A549 (cell line): ENCODE data around the gene ULK2. TPM values are rescaled to one million over a fixed set of nuclear protein-coding genes. Genes with fewer than 3 reads are reported as not detected.

Experiments
- ATAC-seq, 2 experiments: fragments of 200-7000 bp in 1 of 2; fragments of >200 bp in 1 of 2; cut with Nextera tagmentation in 1 of 2; cut with Tn5 transposase in 1 of 2; 3 replicates each; pipeline versions ENCODE4 v1.8.0 to v1.9.1; 2018 to 2020; ENCODE audit warnings: mild to moderate bottlenecking in 1 of 2, moderate library complexity in 1 of 2
- CTCF ChIA-PET: fragments of 300-600 bp; sonication (Branson Sonifier 250); formaldehyde crosslinking; extraction: SDS; loops from one replicate; lab custom pipeline; 2021; ENCODE audit warnings: antibody characterized with exemption, inconsistent platforms; lab: Yijun Ruan, JAX
- POLR2A ChIA-PET: fragments of 350-600 bp; formaldehyde crosslinking; extraction: SDS; loops from one replicate; lab custom pipeline; 2021; ENCODE audit warnings: antibody characterized with exemption, inconsistent platforms; lab: Yijun Ruan, JAX
- DNase-seq, 2 experiments: peaks; one replicate each; pipeline versions ENCODE4 v3.0.0 to v3.0.0-alpha.2; 2011 to 2016; ENCODE audit warnings: low read depth in 1 of 2, low spot score in 1 of 2
- FAIRE-seq: peaks from 2 replicates; lab custom pipeline; 2011; peaks lifted over from hg19 to GRCh38; lab: Jason Lieb, UNC
- H3K27ac ChIP-seq, 2 experiments: fragments of >200 bp; sonication (Bioruptor Twin); formaldehyde crosslinking; 3 replicates each; pipeline ENCODE4 v1.5.1; 2016 to 2017
- H3K4me1 ChIP-seq: fragments of >200 bp; sonication (Bioruptor Twin); formaldehyde crosslinking; 3 replicates; pipeline ENCODE4 v1.6.1; 2016
- H3K4me2 ChIP-seq: fragments of >200 bp; sonication (Bioruptor Twin); formaldehyde crosslinking; 3 replicates; pipeline ENCODE4 v1.6.1; 2016
- H3K4me3 ChIP-seq: fragments of >200 bp; sonication (Bioruptor Twin); formaldehyde crosslinking; 3 replicates; pipeline ENCODE4 v1.5.1; 2016
- H3K9me3 ChIP-seq: fragments of >200 bp; sonication (Bioruptor Twin); formaldehyde crosslinking; 3 replicates; pipeline ENCODE4 v1.6.1; 2016
- CHD2 ChIP-seq: fragments of 150-350 bp; IDR thresholded peaks from 2 replicates; pipeline ENCODE4 v1.6.1; 2014; ENCODE audit warnings: low read length; ENCODE audit not compliant: partially characterized antibody
- CHD4 ChIP-seq: fragments of 200-600 bp; sonication (generic); IDR thresholded peaks from 2 replicates; pipeline ENCODE4 v1.6.1; 2016; ENCODE audit warnings: antibody characterized with exemption, mild to moderate bottlenecking, borderline replicate concordance
- EHF ChIP-seq: fragments of 250-450 bp; sonication (Bioruptor Pico); IDR thresholded peaks from 2 replicates; pipeline ENCODE4 v1.5.0; 2020; ENCODE audit warnings: mild to moderate bottlenecking
- FOSB ChIP-seq: fragments of 250-450 bp; sonication (Bioruptor Pico); IDR thresholded peaks from 2 replicates; pipeline ENCODE4 v1.5.0; 2020; ENCODE audit warnings: mild to moderate bottlenecking, moderate library complexity
- FOSL2 ChIP-seq, 2 experiments: fragments of 450-650 bp in 1 of 2; fragments of >200 bp in 1 of 2; sonication (Bioruptor Twin) in 1 of 2; formaldehyde crosslinking; IDR thresholded peaks; 2 replicates each; pipeline versions ENCODE4 v1.5.0 to v1.6.1; 2016 to 2020; ENCODE audit warnings: mild to moderate bottlenecking in 1 of 2, moderate library complexity in 1 of 2
- FOXS1 ChIP-seq: fragments of 250-450 bp; sonication (Bioruptor Pico); IDR thresholded peaks from 2 replicates; pipeline ENCODE4 v1.5.0; 2020; ENCODE audit warnings: mild to moderate bottlenecking, moderate library complexity
- GATA3 ChIP-seq: IDR thresholded peaks from 2 replicates; pipeline ENCODE4 v1.6.1; 2012; ENCODE audit warnings: borderline replicate concordance
- HOXB13 ChIP-seq: fragments of 250-450 bp; sonication (Bioruptor Pico); IDR thresholded peaks from 2 replicates; pipeline ENCODE4 v1.5.0; 2020; ENCODE audit warnings: low read depth, mild to moderate bottlenecking, moderate library complexity
- JUN ChIP-seq, 2 experiments: fragments of >200 bp; sonication (Bioruptor Twin); formaldehyde crosslinking; IDR thresholded peaks; 2 replicates in 1 of 2; 3 replicates in 1 of 2; pipeline ENCODE4 v1.6.1; 2016 to 2017
- MAZ ChIP-seq: fragments of 150-350 bp; IDR thresholded peaks from 2 replicates; pipeline ENCODE4 v1.6.1; 2014; ENCODE audit warnings: antibody characterized with exemption, low read depth, low read length, borderline replicate concordance
- NFE2L2 ChIP-seq: fragments of 150-350 bp; conservative IDR thresholded peaks from 2 replicates; pipeline ENCODE4 v1.6.1; 2014; ENCODE audit warnings: low read length
- NR3C1 ChIP-seq: fragments of >200 bp; sonication (Bioruptor Twin); formaldehyde crosslinking; IDR thresholded peaks from 3 replicates; pipeline ENCODE4 v1.6.1; 2017
- POLR2A ChIP-seq: IDR thresholded peaks from 2 replicates; pipeline ENCODE4 v1.6.1; 2012; ENCODE audit warnings: mild to moderate bottlenecking, low read length
- RFX5 ChIP-seq: fragments of 450-650 bp; IDR thresholded peaks from 2 replicates; pipeline ENCODE4 v1.7.1; 2014; ENCODE audit warnings: antibody characterized with exemption, mild to moderate bottlenecking, moderate library complexity
- RNF2 ChIP-seq: fragments of 200-600 bp; sonication (generic); IDR thresholded peaks from 2 replicates; pipeline ENCODE4 v1.6.1; 2016; ENCODE audit warnings: low read depth, mild to moderate bottlenecking, antibody characterized with exemption, moderate library complexity, borderline replicate concordance
- SMC3 ChIP-seq: fragments of >200 bp; sonication (Bioruptor Twin); formaldehyde crosslinking; IDR thresholded peaks from 3 replicates; pipeline ENCODE4 v1.6.1; 2018; ENCODE audit warnings: inconsistent platforms
- SREBF2 ChIP-seq: fragments of 450-650 bp; IDR thresholded peaks from 2 replicates; pipeline ENCODE4 v1.6.1; 2014; ENCODE audit warnings: mild to moderate bottlenecking, moderate library complexity
- TFCP2L1 ChIP-seq: fragments of 250-450 bp; sonication (Bioruptor Pico); IDR thresholded peaks from 2 replicates; pipeline ENCODE4 v1.5.0; 2021; ENCODE audit warnings: mild to moderate bottlenecking
- TP53 ChIP-seq: fragments of 250-450 bp; sonication (Bioruptor Pico); IDR thresholded peaks from 2 replicates; pipeline ENCODE4 v1.5.0; 2021; ENCODE audit warnings: mild to moderate bottlenecking, moderate library complexity
- ZC3H11A ChIP-seq: fragments of 450-650 bp; IDR thresholded peaks from 2 replicates; pipeline ENCODE4 v1.6.1; 2014; ENCODE audit warnings: antibody characterized with exemption, mild to moderate bottlenecking
- ZFP36 ChIP-seq: fragments of 450-650 bp; IDR thresholded peaks from 2 replicates; pipeline ENCODE4 v1.6.1; 2014; ENCODE audit warnings: borderline replicate concordance; ENCODE audit not compliant: partially characterized antibody
- ZNF302 ChIP-seq: fragments of 250-450 bp; sonication (Bioruptor Pico); IDR thresholded peaks from 2 replicates; pipeline ENCODE4 v1.9.0; 2021; ENCODE audit warnings: inconsistent platforms, mild to moderate bottlenecking, moderate library complexity
- ZSCAN20 ChIP-seq: fragments of 250-450 bp; sonication (Bioruptor Pico); IDR thresholded peaks from 2 replicates; pipeline ENCODE4 v1.8.0; 2022; ENCODE audit warnings: mild to moderate bottlenecking, moderate library complexity
- WGBS: methylation state at CpG from one replicate; pipeline ENCODE4 v1.1.6; 2017; ENCODE audit errors: missing lambda C conversion rate; 5-methylcytosine and 5-hydroxymethylcytosine counted together
- polyA plus RNA-seq, 4 experiments: library from polyadenylated mRNA; depleted of rRNA in 3 of 4; stranded (reverse); fragments of >200 nt; fragmentation: RNase III in 1 of 4; extraction: RNeasy Plus Mini Kit Qiagen cat#74134 plus additional on column Dnase treatment in 1 of 4; gene quantifications; 2 replicates in 3 of 4; 3 replicates in 1 of 4; pipeline ENCODE4 v1.2.3, GENCODE V29; 2011 to 2017
- TF ChIP-seq, protein P1 (sequence below): fragments of >200 bp; sonication (Bioruptor Twin); formaldehyde crosslinking; IDR thresholded peaks from 3 replicates; pipeline ENCODE4 v1.6.1; 2016
- TF ChIP-seq, protein P2 (sequence below): IDR thresholded peaks from 2 replicates; pipeline ENCODE4 v1.6.1; 2012; ENCODE audit warnings: low read depth, borderline replicate concordance
- TF ChIP-seq, protein P3 (sequence below): fragments of 250-450 bp; sonication (Bioruptor Pico); IDR thresholded peaks from 2 replicates; pipeline ENCODE4 v1.5.0; 2020; ENCODE audit warnings: low read depth, mild to moderate bottlenecking, moderate library complexity
- TF ChIP-seq, protein P4 (sequence below): IDR thresholded peaks from 2 replicates; pipeline ENCODE4 v1.6.1; 2012
- TF ChIP-seq, protein P5 (sequence below): fragments of >200 bp; sonication (Bioruptor Twin); formaldehyde crosslinking; IDR thresholded peaks from 2 replicates; pipeline ENCODE4 v1.6.1; 2016
- TF ChIP-seq, protein P6 (sequence below): fragments of 200-600 bp; sonication (generic); IDR thresholded peaks from 2 replicates; pipeline ENCODE4 v1.6.1; 2016; ENCODE audit warnings: antibody characterized with exemption, mild to moderate bottlenecking, moderate library complexity

ULK2 gene
- polyA plus RNA-seq, 2 of the 4 experiments (the other 2 are of a cell fraction) = 14.4 to 40.9 TPM

DNA sequence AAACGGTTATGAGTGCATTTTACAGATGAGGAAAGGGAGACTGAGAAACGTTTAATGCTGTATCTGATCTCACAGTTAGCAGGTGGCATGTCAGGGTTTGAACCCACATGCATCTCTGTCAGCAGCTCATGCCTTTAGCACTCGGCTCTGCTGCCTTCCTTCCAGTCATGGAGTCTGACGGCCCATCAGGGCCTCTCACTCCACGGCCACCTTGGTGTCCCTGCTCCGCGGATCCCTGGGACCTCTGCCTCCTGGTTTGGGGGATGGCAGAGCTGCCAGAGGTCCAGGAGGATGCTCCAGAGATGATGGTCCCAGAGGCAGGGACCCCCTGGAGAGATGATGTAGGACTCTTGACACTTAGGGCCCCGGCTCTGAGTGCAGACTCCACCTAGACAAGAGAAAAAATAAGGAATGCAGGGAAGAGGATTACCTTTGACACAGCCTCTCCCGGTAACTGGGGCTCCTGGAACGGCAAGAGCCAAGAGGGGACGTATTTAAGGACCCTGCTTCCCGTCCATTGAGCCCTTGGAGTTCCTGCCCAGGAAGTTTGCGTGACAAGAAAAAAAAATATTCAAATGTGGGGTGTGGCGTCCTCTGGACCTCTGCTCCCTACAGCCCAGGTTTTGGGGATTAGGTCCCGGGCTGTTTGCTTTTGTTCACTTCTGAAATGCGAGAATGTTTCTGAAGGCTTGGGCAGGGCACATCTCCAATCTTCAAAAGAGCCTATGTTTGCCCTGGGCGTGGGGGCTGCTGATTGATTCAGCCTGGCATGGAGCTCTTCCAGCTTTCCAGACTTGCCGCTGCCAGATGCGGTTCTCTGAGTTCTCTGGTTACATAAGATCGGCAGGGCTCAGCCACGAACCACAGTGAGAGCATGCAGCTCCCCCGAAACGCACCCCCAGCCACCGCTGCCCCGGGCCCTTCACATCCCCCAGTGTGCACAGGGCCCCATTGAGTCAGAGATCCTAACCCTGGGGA lies 119.6 kb downstream of the ULK2 start, which contains the start of gene ALDH3A1 (continued):
- TF ChIP-seq GATA3 (peak; percentile 90), SREBF2 (no peak), ZFP36 (no peak), EHF (CRISPR knock-in tag) (peak; percentile 51; the same call in 1 of the 2 replicates)
- TF ChIP-seq, protein P1, sequence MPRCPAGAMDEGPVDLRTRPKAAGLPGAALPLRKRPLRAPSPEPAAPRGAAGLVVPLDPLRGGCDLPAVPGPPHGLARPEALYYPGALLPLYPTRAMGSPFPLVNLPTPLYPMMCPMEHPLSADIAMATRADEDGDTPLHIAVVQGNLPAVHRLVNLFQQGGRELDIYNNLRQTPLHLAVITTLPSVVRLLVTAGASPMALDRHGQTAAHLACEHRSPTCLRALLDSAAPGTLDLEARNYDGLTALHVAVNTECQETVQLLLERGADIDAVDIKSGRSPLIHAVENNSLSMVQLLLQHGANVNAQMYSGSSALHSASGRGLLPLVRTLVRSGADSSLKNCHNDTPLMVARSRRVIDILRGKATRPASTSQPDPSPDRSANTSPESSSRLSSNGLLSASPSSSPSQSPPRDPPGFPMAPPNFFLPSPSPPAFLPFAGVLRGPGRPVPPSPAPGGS = peak; percentile 67
- TF ChIP-seq, protein P2, sequence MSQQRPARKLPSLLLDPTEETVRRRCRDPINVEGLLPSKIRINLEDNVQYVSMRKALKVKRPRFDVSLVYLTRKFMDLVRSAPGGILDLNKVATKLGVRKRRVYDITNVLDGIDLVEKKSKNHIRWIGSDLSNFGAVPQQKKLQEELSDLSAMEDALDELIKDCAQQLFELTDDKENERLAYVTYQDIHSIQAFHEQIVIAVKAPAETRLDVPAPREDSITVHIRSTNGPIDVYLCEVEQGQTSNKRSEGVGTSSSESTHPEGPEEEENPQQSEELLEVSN = no peak

DNA sequence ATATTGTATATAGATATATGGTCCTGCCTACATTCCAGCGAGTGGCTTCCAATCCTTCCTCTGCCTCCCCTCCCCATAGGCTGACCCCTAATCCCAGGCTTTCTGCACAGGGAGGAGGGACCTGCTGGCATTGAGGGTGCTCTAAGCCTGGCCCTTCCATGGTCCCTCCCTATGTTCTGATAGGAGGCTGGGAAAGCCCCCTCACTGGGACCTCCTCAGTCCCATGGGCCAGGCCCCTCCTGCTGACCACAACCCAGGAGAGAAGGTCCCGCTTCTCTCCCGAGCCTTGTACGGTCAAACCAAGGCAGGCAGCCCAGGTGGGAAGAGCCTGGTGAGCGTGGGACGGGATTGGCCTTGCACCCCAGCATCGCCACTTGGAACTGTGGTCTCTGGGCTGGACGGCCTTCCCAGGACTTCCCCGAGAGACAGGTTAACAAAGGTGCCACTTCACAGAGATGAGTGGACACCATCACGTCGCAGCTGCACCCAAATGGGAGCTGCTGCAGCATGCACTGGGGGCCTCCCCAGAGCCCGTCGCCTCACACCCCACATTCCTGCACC lies 120.5 kb downstream of the ULK2 start:
- ChIA-PET CTCF (interaction anchor here (0.7 to 20.1 kb wide), 10 partner anchors 15 to 361 kb away, joined by 3 to 681 read pairs (median 10); partner anchors contain the start of gene ALDH3A2), POLR2A (interaction anchor here (0.6 to 7.8 kb wide), 4 partner anchors 13 to 100 kb away, joined by 3 to 98 read pairs (median 13); partner anchors contain the start of gene ALDH3A2)
- H3K4me2 ChIP-seq = peak overlapping the region; percentile 90
- H3K4me3 ChIP-seq = peak overlapping the region; percentile 53
- no peaks in the 10 kb centered on the region for H3K9me3 ChIP-seq
- DNase-seq = no peak
- WGBS = 3% methylated on average over 13 of the region's 13 CpGs
- ATAC-seq = peak in 1 of 2 experiments; percentile 1; a peak in 2 of 6 replicates
- peak overlapping the region; percentile 98 to 100 for H3K27ac ChIP-seq
- peaks cover 94% of the 10 kb centered on the region for H3K4me1 ChIP-seq
- FAIRE-seq = peak; percentile 43
- TF ChIP-seq EHF (CRISPR knock-in tag) (peak; percentile 48; the same call in 1 of the 2 replicates), RNF2 (no peak), CHD4 (no peak), FOSB (CRISPR knock-in tag) (peak; percentile 25; the same call in 1 of the 2 replicates), FOSL2 (IDR thresholded peaks at IDR 0.05) (no peak), FOSL2 (CRISPR knock-in tag; IDR thresholded peaks at IDR 0.05) (no peak), JUN (IDR thresholded peaks at IDR 0.05) (peak; percentile 12 to 88; a peak in 3 of 5 replicates), CHD2 (no peak), SMC3 (no peak), NR3C1 (no peak), MAZ (no peak), TP53 (CRISPR knock-in tag) (peak; percentile 91), ZSCAN20 (CRISPR knock-in tag) (no peak), HOXB13 (CRISPR knock-in tag) (peak; percentile 42; the same call in 1 of the 2 replicates), POLR2A (peak; percentile 84), ZC3H11A (no peak), NFE2L2 (no peak), TFCP2L1 (CRISPR knock-in tag) (peak; percentile 82), RFX5 (no peak), ZNF302 (CRISPR knock-in tag) (no peak), FOXS1 (CRISPR knock-in tag) (no peak)
- TF ChIP-seq, protein P3, sequence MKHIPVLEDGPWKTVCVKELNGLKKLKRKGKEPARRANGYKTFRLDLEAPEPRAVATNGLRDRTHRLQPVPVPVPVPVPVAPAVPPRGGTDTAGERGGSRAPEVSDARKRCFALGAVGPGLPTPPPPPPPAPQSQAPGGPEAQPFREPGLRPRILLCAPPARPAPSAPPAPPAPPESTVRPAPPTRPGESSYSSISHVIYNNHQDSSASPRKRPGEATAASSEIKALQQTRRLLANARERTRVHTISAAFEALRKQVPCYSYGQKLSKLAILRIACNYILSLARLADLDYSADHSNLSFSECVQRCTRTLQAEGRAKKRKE (CRISPR knock-in tag) = peak; percentile 63; the same call in 1 of the 2 replicates
- TF ChIP-seq, protein P2 = peak; percentile 58; the same call in 1 of the 2 replicates
- TF ChIP-seq, protein P4, sequence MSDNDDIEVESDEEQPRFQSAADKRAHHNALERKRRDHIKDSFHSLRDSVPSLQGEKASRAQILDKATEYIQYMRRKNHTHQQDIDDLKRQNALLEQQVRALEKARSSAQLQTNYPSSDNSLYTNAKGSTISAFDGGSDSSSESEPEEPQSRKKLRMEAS = peak; percentile 16; the same call in 1 of the 2 replicates
- TF ChIP-seq, protein P5, sequence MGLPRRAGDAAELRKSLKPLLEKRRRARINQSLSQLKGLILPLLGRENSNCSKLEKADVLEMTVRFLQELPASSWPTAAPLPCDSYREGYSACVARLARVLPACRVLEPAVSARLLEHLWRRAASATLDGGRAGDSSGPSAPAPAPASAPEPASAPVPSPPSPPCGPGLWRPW = no peak
- TF ChIP-seq, protein P6, sequence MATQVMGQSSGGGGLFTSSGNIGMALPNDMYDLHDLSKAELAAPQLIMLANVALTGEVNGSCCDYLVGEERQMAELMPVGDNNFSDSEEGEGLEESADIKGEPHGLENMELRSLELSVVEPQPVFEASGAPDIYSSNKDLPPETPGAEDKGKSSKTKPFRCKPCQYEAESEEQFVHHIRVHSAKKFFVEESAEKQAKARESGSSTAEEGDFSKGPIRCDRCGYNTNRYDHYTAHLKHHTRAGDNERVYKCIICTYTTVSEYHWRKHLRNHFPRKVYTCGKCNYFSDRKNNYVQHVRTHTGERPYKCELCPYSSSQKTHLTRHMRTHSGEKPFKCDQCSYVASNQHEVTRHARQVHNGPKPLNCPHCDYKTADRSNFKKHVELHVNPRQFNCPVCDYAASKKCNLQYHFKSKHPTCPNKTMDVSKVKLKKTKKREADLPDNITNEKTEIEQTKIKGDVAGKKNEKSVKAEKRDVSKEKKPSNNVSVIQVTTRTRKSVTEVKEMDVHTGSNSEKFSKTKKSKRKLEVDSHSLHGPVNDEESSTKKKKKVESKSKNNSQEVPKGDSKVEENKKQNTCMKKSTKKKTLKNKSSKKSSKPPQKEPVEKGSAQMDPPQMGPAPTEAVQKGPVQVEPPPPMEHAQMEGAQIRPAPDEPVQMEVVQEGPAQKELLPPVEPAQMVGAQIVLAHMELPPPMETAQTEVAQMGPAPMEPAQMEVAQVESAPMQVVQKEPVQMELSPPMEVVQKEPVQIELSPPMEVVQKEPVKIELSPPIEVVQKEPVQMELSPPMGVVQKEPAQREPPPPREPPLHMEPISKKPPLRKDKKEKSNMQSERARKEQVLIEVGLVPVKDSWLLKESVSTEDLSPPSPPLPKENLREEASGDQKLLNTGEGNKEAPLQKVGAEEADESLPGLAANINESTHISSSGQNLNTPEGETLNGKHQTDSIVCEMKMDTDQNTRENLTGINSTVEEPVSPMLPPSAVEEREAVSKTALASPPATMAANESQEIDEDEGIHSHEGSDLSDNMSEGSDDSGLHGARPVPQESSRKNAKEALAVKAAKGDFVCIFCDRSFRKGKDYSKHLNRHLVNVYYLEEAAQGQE = no peak
